HuH-7 (cell line): Measurements from ENCODE around the gene NDE1.

Experiments used
- DNase-seq: peaks from one replicate; pipeline ENCODE4 v3.0.0; 2011; ENCODE audit warnings: low spot score

The NDE1 gene

DNA sequence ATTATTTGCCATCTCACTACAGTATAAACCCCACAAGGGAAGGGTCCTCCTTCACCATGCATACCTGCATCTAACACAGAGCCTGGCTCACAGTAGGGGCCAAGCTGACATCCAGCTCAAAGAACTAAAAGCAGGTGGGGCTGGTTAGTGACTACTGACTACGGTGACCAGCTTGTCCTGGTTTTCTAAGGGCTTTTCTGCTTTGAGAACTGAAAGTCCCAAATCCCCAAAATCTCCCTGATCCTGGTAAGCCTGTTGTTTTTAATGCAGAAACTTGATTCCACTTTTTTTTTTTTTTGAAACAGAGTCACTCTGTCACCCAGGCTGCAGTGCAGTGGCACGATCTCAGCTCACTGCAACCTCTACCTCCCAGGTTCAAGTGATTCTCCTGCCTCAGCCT is 89.4 kb downstream of the NDE1 start:
- DNase-seq: no peak

DNA sequence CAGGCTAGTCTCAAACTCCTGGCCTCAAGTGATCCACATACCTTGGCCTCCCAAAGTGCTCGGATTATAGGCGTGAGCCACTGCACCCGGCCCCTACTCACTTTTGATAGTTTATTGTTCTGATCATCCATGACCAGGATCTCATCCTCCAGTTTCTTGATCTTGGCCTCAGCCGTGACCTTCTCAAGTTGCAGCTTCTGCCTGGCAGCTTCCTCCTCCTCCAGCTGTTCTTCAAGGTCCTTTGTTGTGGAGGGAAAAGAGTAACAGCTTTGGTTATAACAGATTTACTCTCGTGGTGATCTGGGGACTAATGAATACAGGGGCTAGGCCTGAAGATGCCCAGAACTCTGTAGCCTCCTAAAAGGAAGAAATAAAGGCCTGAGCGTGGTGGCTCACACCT is 89.9 kb downstream of the NDE1 start:
- no peak for DNase-seq

DNA sequence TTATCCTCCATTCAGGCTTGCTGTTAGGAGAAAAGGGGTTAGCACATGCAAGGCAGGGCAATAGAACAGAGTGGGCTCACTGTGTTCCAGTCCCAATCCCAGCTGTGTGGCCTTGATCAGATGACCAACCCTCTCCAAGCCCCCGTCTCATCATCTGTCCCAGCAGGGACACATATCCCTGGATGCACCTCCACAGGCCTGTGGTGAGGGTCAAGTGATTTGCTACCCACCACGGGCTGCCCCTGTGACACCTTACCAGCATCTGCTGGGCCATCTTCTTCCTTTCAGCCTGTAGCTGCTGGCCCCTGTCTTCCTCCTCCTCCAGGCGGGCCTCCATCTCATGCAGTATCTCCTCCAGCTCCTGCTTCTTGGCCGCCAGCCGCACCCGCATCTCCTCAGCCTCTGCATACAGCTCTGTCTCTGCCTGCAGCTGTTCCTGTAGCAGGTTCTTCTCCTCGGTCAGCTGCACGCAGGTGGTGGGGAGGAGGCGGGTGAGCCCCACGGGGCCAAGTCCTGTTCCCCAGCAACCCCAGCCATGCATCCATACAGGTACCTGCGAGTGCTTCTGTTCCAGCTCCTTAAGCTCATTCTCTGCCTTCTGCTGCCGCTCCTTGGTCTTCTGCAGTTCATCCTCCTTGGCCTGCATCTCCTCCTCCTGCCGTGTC is 91.3 kb downstream of the NDE1 start:
- DNase-seq: no peak

DNA sequence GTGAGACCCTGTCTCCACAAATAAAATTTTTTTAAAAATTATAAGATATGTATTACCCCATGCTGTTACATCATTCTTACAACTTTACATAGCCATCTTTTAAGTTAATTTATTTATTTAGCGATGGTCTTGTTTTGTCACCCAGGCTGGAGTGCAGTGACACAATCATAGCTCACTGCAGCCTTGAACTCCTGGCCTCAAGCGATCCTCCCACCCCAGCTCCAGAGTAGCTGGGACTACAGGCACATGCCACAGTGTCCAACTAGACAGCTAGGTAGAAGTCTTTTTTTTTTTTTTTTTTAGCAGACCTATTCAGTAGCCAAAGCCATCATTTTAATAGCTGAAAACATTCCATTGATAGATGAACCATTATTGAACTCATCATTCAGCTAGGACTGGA is 92.7 kb downstream of the NDE1 start:
- no peak for DNase-seq

DNA sequence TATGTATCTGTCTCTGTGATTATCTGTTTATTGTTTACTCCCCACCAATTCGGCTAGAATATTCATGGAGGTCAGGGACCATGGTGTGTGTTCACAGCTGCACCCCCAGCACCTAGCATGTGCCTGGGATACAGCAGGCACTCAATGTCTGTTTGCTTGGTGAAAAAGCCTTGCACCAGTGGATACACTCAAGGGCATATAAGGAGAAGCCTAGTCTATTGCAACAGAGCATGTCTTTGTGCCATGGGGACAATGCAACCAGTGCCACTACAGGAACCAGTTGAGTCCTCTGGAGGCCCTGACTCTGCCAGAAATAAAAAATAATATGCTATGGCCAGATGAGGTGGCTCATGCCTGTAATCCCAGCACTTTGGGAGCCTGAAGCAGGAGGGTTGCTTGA is 93.6 kb downstream of the NDE1 start:
- DNase-seq: no peak

DNA sequence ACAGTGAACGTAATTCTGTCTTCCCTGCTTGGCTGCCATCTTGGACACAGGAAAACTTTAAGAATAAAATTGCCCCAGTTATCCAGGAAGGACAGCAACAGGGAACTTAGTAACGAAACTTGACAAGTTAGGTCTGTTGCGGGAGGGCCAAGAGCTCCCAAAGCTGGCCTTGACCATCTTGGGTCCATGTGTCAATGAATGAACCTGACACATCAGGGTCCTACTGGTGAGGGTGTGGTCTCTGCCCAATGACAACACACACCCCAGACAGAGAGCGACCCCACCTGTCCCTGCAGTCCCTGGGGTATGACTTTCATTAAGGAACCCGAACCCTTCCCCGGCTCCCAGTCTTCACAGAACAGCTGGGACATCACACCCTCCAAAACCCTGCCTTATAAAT is 96.3 kb downstream of the NDE1 start:
- DNase-seq: no peak

DNA sequence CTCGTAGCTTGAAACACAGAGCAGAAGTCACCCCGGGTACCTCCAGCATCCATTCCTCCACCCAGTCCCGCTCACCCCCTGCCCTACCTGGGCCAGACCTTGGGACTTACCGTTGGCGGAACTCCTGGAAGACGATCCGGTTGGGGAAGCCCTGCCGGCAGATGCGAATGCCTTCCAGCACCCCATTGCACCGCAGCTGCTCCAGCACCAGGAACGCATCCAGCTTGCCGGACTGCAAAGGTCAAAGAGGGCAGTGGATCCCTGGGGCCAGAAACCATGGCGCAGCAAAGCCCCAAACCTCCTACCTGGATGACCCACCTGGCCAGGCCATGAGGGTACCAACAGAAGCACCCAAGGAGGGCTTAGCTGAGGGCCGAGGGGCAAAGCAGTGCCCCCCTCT is 97.9 kb downstream of the NDE1 start:
- DNase-seq: no peak

DNA sequence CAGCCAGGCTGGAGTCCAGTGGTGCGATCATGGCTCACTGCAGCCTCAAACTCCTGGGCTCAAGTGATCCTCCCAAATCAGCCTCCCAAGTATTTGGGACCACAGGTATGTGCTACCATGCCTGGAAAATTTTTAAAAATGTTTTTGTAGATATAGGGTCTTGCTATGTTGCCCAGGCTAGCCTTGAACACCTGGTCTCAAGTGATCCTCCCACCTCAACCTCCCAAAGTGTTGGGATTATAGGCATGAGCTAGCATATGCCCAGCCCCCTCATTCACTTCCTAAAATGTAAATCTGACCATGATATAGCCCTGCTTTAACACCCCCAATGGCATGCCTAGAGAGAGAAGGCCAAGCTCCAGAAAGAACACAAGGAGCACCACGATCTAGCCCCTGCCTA is 98.6 kb downstream of the NDE1 start:
- DNase-seq: no peak

DNA sequence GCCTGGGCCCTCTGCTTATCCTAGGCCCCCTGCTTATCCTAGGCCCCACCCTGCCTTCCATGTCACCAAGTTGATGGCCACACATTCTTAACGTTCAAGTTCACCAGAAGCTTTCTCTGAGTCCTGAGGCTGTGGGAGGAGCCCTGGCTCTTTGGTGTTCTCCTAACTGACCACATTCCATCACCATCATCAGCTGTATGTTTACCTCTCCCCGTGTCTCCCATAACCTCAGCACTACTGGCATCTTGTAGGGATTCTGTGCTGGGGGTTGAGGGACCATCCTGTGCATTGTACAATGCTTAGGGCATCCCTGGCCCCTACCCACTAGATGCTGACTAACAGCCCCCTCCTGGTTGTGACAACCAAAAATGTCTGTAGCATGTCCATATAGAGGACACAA is 99.3 kb downstream of the NDE1 start:
- no peak for DNase-seq

DNA sequence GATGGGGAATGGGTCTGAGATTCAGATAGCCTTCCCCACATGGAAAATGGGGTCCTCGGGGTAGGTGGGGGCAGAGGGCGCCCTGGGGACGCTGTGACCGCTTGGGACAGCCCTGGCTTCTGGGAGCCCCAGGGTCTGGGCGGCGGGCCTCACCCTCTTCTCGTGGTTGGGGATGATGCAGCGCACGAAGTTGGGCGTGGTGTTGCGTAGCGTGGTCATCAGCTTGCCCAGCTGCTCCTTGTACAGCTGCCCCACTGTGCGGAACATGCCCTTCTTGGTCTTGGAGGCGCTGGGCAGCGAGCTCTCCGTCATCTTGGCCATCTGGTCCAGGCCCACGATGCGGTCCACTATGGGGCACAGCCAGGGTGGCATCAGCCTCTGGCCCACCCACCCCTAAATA is 99.9 kb downstream of the NDE1 start:
- DNase-seq: no peak

DNA sequence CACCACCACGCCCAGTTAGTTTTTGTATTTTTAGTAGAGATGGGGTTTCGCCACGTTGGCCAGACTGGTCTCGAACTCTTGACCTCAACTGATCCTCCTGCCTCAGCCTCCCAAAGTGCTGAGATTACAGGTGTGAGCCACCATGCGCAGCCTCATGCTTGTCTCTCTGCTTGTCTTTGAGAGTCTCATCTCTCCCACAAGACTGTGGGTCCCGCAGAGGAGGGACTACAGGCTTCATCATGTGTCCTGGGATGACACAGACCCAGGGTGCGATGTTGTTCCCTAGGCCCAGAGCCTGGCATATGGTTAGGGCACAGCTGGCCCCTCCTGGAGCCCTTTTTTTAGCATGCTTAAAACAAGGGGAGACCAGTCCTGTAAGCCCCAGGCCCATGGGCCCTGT is 101.9 kb downstream of the NDE1 start:
- no peak for DNase-seq

DNA sequence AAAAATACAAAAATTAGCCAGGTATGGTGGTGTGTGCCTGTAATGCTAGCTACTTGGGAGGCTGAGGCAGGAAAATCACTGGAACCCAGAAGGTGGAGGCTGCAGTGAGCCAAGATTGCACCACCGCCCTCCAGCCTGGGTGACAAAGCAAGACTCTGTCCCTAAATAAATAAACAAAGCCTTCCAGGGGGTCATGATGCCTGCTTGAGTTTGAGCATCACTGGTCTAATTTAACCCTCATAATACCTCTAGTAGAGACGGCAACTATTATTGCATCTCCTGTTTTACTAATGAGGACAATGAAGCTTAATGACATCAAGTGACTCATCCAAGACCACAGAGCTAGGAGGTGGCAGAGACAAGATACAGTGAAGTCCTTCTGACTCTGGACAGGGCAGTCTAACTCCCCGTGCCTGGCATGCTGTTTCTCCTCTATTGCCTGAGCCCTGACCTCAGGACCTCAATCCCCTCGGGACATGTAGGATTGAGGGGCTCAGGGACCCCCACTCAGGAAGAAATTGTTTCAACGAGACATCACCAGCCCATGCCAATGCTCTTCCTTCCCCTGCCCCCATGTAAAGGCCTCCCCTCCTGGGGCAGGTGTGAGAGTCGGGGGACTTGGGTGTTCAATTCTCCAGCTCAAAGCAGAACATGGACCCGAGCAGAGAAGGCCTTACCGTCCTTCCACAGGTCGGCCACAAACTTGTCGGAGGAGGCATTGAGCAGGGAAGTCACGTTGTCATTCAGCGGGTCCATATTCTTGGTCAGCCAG is 102.9 kb downstream of the NDE1 start:
- no peak for DNase-seq

DNA sequence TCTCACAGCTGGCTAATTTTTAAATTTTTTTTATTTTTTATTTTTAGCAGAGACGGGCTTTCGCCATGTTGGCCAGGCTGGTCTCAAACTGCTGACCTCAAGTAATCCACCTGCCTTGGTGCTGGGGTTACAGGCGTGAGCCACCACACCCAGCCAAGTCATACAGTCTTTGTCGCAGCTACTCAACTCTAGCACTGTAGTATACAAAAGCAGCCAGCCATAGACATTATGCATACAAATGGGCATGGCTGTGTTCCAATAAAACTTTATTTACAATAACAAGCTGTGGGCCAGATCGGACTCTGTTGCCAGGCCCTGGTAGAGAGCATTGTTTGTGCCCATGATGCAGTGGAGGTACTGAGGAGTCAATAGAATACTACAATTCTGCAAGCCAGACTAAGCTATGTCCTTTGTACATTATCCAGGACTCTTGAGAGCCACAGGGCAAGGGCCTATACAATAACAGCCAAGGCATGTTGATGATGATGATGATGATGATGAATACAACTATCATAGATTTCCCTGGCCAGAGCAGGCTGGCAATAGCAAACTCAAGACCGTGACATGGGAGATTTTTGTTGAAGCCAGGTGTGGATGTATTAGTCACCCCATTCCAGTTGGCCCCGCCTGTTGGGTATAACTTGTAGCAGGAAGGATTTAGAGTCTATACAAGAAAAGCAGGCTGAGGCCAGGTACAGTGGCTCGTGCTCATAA is 104.9 kb downstream of the NDE1 start:
- no peak for DNase-seq

DNA sequence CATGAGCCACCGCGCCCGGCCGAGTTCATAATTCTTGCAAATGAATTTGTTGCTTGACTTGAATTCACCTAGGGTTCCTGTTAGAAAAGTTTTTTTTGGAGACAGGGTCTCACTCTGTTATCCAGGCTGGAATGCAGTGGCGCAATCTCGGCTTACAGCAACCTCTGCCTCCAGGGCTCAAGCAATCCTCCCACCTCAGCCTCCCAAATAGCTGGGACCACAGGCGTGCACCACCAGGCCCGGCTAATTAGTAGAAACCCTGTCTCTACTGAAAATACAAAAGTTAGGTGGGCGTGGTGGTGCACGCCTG is 107.0 kb downstream of the NDE1 start:
- DNase-seq: no peak

DNA sequence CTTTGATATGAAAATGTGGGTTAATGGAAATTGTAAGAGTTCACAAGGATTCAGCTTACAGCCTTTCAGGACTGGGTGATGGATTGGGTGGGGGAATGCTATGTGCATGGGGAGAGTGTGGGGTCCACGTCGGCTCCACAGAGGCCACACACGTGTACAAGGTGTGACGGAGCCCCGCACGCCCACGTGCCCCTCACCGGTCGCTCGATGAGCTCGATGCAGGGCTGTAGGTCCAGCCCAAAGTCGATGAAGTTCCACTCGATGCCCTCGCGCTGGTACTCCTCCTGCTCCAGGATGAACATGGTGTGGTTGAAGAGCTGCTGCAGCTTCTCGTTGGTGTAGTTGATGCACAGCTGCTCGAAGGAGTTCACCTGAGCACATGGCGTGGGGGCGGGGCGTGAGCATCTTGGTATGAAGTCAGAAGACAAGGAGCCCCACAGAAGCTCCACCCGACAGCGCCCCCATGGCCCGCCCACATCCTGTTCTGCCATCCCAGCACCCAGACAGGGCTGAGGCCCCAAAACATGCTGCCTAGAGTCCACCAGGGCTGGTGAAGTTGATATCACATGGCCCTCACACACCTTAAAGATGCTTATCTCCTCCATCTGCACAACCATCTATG is 107.7 kb downstream of the NDE1 start:
- no peak for DNase-seq

DNA sequence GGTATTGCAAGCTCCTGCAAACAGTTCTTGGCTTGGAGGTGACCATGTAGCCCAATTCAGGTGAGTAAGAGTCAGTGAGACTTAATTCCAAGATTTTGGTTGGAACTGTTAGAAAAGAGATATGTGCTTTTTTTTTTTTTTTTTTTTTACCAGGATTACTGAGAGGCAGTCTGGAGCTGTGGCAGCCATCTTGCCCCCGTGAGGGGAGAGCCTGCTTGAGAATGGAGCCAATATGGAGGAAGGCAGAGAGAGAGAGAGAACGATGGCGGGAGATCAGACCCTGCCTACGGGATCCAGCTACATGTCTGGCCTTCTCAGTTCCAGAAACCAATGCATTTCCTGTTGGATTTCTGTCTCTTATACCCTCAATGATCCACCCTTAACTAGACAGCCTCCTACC is 109.0 kb downstream of the NDE1 start:
- DNase-seq: no peak

DNA sequence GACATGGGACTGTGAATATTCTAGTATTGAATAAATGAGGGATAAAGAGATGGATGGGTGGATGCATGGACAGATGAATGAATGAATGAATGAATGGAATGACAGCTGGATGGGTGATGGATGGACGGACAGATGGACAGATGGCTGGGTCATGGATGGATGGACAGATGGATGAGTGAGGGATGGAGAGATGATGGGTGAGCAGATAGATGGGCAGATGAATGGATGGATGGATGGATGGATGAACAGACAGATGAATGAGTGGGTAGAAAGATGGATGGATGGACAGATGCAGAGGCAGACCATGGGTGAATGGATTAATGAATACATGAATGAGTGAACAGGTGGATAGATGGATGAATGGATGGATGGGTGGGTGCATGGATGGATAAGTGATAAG is 110.1 kb downstream of the NDE1 start:
- no peak for DNase-seq

DNA sequence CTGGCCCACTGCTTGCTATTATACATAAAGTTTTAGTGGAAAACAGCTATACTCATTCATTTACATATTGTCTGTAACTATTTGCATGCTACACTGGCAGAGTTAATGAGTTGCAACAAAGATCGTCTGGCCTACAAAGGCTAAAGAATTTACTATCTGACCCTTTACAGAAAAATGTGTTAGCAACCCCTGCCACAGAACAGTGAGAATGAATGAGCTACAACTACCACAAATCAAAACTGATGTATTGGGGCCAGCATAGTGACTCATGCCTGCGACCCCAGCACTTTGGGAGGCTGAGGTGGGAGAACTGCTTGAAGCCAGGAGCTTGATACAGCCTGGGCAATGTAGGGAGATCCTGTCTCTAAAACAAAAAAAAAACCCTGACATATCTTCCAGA is 114.1 kb downstream of the NDE1 start:
- DNase-seq: no peak

DNA sequence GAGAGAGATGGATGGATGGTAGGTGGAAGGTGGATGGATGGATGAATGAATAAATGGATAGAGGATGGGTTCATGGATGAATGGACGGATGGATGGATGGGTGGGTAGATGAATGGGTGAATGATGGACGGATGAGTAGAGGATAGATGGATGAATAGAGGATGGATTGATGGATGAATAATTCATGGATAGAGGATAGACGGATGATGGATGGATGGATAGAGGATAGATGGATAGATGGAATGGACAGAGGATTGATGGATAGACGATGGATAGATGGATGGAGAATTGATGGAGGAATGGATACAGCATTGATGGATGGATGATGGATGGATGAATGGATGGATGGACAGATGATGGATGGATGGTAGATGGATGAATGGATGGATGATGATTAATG is 115.1 kb downstream of the NDE1 start:
- DNase-seq: no peak

DNA sequence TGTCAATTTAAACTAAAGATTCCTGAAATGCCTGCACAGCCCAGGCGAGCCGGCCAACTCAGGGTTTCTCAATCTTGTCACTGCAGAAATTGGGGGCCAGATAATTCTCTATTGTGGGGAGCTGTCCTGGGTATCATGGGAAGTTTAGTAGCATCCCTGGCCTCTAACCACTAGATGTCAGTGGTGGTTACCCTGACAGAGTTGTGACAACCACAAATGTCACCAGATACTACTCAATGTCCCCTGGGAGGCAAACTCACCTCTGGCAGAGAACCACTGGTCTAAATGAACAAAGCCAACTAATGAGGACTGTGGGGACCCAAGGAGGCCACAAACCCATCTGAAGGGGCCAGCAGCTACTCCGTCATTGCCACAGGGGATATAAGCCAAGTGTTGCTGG is 115.8 kb downstream of the NDE1 start:
- peak; percentile 79 for DNase-seq

DNA sequence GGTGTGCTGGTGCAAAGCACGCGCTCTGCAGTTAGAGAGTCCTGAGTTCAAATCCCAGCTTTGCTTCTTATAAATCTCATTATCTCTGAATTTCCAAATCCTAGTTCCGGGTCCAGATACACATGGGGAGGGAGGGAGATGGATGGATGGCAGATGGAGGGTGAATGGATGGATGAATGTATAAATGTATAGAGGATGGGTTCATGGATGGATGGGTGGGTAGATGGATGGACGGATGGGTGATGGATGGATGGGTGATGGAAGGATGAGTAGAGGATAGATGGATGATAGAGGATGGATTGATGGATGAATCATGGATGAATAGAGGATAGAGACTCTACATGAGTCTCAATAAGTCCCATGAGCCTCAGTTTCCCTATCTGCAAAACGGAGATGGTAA is 116.9 kb downstream of the NDE1 start:
- no peak for DNase-seq

DNA sequence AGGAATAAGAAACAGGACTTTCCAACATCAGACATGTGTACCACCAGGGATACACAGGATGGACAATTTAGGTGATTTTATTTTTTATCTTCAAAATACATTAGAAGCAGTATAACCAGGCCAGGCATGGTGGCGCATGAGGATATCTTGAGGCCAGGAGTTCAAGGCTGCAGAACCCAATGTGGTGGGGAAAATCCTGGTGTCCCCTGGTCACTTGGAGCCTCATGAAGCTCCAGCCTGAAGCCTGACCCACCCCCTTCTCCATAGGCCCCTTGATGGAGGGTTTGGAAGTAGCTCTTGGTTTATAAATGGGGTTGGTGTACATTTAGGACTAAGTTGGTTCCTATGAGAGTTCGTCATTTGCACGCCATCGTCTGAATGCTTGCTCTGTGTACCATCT is 118.2 kb downstream of the NDE1 start:
- no peak for DNase-seq

DNA sequence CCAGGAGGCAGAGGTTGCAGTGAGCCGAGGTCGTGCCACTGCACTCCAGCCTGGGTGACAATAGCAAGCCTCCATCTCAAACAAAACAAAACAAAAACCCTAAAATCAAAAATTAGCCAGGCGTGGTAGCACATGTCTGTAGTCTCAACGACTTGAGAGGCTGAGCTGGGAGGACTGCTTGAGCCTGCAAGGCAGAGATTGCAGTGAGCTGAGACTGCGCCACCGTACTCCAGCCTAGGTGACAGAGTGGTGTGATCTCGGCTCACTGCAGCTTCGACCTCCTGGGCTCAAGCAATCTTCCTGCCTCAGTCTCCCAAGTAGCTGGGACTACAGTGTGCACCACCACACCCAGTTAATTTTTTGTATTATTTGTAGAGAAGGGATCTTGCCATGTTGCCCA is 119.2 kb downstream of the NDE1 start:
- DNase-seq: no peak
